Natural killer cell treated with Interleukin-12 subunit alpha and Interleukin-12 subunit beta and Interleukin-15 and Interleukin-18, amount 100 ng/mL, for 72 hours (primary cell): ENCODE results near the gene OR4N2. TPM values are rescaled to one million over a fixed set of nuclear protein-coding genes. Genes with fewer than 3 reads are reported as not detected.
A peak's percentile ranks its signal among the peaks of the same experiment; 100 is the strongest.
"Not testable (repeated sequence)": the region's sequence is repeated elsewhere in the genome, so short reads cannot be mapped to it uniquely, and the experiment has no call there.

Experiments
- ATAC-seq, 2 donors: fragments of 150-1000 bp; cut with Tn5 transposase in 1 of 2; sonication (Bioruptor Pico), chemical (Tn5 transposase) in 1 of 2; 2 replicates each; pipeline ENCODE4 v1.10.0; 2021
- DNase-seq: peaks from one replicate; pipeline ENCODE4 v3.0.0; 2022; ENCODE audit warnings: low spot score
- H3K27ac Mint-ChIP-seq, 2 donors: 1 replicate in 1 of 2; 2 replicates in 1 of 2; pipeline ENCODE4 v1.8.0; 2022; ENCODE audit warnings: mixed read lengths in 2 of 2, mild to moderate bottlenecking in 1 of 2, moderate library complexity in 1 of 2
- H3K27me3 Mint-ChIP-seq, 2 donors: 1 replicate in 1 of 2; 2 replicates in 1 of 2; pipeline ENCODE4 v1.8.0; 2022; ENCODE audit warnings: mixed read lengths in 2 of 2
- H3K36me3 Mint-ChIP-seq: one replicate; pipeline ENCODE4 v1.8.0; 2022; ENCODE audit warnings: mixed read lengths
- H3K4me1 Mint-ChIP-seq, 2 donors: 1 replicate in 1 of 2; 2 replicates in 1 of 2; pipeline ENCODE4 v1.8.0; 2022; ENCODE audit warnings: low read depth in 2 of 2, mixed read lengths in 2 of 2, mild to moderate bottlenecking in 1 of 2
- H3K4me3 Mint-ChIP-seq: one replicate; pipeline ENCODE4 v1.8.0; 2022; ENCODE audit warnings: mixed read lengths
- H3K9me3 Mint-ChIP-seq: 2 replicates; pipeline ENCODE4 v1.8.0; 2022; ENCODE audit warnings: mixed read lengths
- total RNA-seq, 2 donors: library from RNA; stranded (reverse); gene quantifications; one replicate each; pipeline ENCODE4 v1.2.3, GENCODE V29; 2022

Gene OR4N2
- total RNA-seq, 2 donors from 2014 or later: not detected

DNA sequence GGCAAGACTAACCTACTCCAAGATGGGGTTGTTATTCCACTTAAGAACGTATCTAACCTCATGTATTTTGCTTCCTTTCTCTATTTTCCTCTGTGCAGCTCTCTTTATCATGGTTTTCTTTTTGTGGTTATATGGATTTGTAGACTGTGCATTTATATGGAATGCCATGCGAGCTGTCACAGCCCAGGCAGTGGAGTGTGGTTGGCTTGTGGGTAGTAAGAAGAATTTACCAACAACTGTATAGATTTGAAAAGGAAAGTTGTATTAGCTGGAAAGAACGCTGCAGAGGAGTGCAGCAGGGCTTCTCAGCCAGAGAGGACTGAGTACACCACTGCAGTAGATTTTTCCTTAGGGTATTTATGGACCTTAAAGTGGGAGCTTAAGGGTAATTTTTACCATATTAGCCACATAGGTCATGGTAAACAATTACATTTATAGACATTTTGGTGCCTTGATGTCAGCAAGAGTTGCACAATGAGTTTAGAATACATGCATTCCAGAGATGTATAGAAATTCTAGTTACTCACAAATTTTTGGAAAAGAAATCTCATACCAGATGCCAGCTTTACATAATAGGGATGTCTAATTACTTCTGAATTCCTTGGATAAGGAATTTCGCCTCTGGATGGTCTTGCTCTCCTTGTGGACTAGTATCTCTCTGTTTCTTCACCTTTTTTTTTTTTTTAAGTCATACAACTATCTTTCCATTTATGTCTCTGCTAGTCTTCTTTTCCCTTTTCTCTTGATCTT is 9.8 kb downstream of the OR4N2 start:
- H3K27me3 Mint-ChIP-seq, ATAC-seq, H3K4me3 Mint-ChIP-seq, H3K4me1 Mint-ChIP-seq, H3K27ac Mint-ChIP-seq, DNase-seq, H3K36me3 Mint-ChIP-seq: not testable (repeated sequence)
- peaks cover 10% of the 10 kb centered on the region for H3K9me3 Mint-ChIP-seq

DNA sequence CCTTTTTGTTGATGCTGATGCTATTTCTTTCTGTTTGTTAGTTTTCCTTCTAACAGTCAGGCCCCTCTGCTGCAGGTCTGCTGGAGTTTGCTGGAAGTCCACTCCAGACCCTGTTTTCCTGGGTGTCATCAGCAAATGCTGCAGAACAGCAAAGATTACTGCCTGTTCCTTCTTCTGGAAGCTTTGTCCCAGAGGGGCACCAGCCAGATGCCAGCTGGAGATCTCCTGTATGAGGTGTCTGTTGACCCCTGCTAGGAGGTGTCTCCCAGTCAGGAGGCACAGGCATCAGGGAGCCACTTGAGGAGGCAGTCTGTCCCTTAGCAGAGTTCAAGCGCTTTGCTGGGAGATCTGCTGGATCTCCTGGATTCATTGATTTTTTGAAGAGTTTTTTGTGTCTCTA is 16.3 kb downstream of the OR4N2 start:
- peaks cover 11% of the 10 kb centered on the region for H3K9me3 Mint-ChIP-seq
- H3K4me1 Mint-ChIP-seq, H3K36me3 Mint-ChIP-seq, H3K27ac Mint-ChIP-seq, ATAC-seq, H3K4me3 Mint-ChIP-seq, H3K27me3 Mint-ChIP-seq, DNase-seq: not testable (repeated sequence)

DNA sequence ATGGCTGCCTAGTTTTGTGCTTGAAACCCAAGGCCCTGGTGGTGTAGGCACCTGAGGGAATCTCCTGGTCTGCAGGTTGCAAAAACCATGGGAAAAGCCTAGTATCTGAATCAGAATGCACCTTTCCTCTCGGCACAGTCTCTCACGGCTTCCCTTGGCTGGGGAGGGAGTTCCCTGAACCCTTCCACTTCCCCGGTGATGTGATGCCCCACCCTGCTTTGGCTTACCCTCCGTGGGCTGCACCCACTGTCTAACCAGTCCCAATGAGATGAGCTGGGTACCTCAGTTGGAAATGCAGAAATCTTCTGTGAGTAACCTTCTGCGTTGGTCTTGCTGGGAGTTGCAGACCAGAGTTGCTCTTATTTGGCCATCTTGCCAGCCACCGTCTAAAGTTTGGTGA is 17.4 kb downstream of the OR4N2 start:
- not testable (repeated sequence) for H3K4me3 Mint-ChIP-seq, H3K27ac Mint-ChIP-seq, DNase-seq, H3K27me3 Mint-ChIP-seq, ATAC-seq, H3K36me3 Mint-ChIP-seq, H3K4me1 Mint-ChIP-seq
- peaks cover 11% of the 10 kb centered on the region for H3K9me3 Mint-ChIP-seq

DNA sequence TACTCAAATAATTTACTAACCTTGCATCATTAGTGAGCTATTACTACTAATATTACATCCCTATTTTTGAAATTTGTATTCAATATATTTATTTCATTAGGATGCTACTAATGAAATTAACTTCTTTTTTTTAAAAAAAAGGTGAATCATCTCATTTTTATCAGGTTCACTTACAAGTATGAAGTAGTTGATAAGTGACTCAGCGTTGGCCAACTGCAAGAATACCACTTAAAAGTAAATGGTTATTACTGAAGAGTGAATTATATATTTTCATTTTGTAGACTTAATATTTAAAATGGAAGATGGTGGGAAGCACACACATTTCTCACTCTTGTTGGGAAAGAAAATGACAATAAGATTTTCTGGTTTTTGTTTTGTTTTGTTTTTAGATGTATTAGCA is 19.6 kb downstream of the OR4N2 start:
- H3K27me3 Mint-ChIP-seq: no peaks in the 10 kb centered on the region

DNA sequence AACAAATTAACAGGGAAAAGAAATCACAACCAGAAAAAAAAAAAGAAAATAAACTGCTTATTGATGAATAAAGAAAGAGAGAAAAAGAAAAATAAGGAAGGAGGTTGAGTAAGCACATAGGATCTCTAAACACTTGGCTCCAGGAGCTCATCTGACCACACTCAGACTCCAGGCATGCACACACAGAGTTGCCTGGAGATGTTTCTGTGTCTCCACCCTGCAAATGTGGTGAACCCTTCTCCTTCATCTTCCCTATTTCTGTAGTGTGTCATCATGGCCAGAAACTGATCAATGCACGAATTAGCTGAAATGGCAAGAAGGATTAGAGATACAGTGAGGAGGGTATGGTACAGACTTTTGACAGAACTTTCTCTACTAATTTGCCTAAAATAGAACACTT is 20.2 kb downstream of the OR4N2 start:
- DNase-seq (no peak), ATAC-seq (no peak)
- H3K27ac Mint-ChIP-seq: no peak overlapping the region
- H3K27me3 Mint-ChIP-seq: no peaks in the 10 kb centered on the region
- H3K4me3 Mint-ChIP-seq: no peak overlapping the region
- no peaks in the 10 kb centered on the region for H3K4me1 Mint-ChIP-seq
- peaks cover 11% of the 10 kb centered on the region for H3K9me3 Mint-ChIP-seq
- peaks cover 5% of the 10 kb centered on the region for H3K36me3 Mint-ChIP-seq

More for the DNA sequence above, 19.6 kb downstream of the OR4N2 start:
- no peaks in the 10 kb centered on the region for H3K4me1 Mint-ChIP-seq
- no peak overlapping the region for H3K4me3 Mint-ChIP-seq
- ATAC-seq (no peak), DNase-seq (no peak)
- H3K27ac Mint-ChIP-seq: no peak overlapping the region
- peaks cover 11% of the 10 kb centered on the region for H3K9me3 Mint-ChIP-seq
- H3K36me3 Mint-ChIP-seq: peaks cover 5% of the 10 kb centered on the region

DNA sequence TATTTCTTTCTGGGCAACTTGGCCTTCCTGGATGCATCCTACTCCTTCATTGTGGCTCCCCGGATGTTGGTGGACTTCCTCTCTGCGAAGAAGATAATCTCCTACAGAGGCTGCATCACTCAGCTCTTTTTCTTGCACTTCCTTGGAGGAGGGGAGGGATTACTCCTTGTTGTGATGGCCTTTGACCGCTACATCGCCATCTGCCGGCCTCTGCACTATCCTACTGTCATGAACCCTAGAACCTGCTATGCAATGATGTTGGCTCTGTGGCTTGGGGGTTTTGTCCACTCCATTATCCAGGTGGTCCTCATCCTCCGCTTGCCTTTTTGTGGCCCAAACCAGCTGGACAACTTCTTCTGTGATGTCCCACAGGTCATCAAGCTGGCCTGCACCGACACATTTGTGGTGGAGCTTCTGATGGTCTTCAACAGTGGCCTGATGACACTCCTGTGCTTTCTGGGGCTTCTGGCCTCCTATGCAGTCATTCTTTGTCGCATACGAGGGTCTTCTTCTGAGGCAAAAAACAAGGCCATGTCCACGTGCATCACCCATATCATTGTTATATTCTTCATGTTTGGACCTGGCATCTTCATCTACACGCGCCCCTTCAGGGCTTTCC is 24.2 kb downstream of the OR4N2 start:
- not testable (repeated sequence) for H3K27me3 Mint-ChIP-seq

DNA sequence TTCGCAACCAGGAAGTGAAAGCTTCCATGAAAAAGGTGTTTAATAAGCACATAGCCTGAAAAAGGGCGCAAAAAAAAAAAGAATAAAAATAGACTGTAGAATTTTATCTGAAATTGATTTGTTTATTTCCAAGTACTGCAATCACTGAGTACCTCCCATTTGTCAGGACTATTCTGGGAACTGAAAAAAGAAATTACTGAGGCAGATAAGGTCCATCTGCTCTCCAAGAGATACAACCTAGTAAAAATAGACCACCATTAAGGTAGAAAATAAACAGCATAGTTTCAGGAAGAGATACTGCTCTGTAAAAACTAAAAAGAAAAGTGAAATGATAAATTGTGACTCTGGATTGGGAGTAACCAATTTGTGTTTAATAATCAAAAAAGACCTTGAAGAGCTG is 24.7 kb downstream of the OR4N2 start:
- no peak for DNase-seq
- H3K27me3 Mint-ChIP-seq: no peaks in the 10 kb centered on the region
- ATAC-seq: no peak
- peaks cover 7% of the 10 kb centered on the region for H3K9me3 Mint-ChIP-seq
- no peaks in the 10 kb centered on the region for H3K36me3 Mint-ChIP-seq
- no peak overlapping the region for H3K27ac Mint-ChIP-seq
- no peak overlapping the region for H3K4me3 Mint-ChIP-seq
- H3K4me1 Mint-ChIP-seq: no peaks in the 10 kb centered on the region

More for the DNA sequence above, 24.2 kb downstream of the OR4N2 start:
- H3K36me3 Mint-ChIP-seq, H3K4me1 Mint-ChIP-seq, H3K9me3 Mint-ChIP-seq, DNase-seq, H3K4me3 Mint-ChIP-seq, ATAC-seq, H3K27ac Mint-ChIP-seq: not testable (repeated sequence)

DNA sequence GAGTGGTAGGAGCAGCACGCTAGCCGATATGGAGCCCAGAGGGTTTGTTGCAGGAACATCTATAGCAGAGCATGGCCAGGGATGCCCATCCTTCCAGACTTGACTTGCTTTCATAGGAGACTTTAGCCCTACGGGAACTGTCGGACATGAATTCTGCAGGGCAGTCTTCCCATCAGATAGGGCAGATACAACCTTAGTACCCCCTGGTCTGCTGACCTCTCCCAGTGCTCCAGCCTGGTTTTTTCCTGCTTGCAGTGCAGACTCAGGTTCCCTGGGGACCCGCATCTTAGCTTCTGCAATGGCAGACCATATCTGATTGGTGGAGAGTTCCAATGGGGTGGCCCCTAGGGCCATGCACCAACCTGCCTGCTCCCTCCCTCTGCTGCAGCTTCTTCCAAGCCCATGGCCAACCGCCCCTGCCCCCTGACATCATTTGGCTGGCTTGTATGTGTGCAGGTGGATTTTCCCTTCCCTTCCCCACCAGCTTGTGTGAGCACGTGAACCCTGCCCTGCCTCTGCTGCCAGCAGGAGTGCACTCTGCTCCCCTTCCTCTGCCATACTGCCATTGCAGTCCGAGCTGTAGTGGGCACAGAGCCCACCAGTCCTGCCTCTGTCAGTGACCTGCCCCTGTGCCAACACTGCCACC is 30.8 kb downstream of the OR4N2 start:
- not testable (repeated sequence) for H3K36me3 Mint-ChIP-seq, H3K27ac Mint-ChIP-seq, H3K27me3 Mint-ChIP-seq, DNase-seq, H3K4me3 Mint-ChIP-seq, H3K4me1 Mint-ChIP-seq
- ATAC-seq: peak in 1 of 2 donors; percentile 17
- peaks cover 11% of the 10 kb centered on the region for H3K9me3 Mint-ChIP-seq

DNA sequence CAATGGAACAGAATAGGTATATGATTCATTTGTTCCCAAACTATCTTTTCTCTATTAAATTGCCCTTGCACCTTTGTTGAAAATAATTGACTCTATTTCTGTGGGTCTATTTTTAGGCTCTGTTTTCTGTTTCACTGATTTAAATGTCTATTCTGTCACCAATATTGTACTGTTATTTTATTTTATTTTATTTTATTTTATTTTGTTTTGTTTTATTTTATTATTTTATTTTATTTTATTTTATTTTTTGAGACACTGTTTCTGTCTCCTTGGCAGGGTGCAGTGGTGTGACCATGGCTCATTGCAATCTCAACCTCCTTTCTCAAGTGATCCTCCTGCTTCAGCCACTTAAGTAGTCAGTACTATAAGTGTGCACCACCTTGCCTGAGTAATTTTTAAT is 34.9 kb downstream of the OR4N2 start:
- Mint-ChIP-seq H3K4me1 (no peaks in the 10 kb centered on the region), H3K4me3 (no peak overlapping the region), H3K36me3 (no peaks in the 10 kb centered on the region), H3K27ac (no peak overlapping the region), H3K27me3 (no peaks in the 10 kb centered on the region), H3K9me3 (peaks cover 3% of the 10 kb centered on the region)
- ATAC-seq (no peak), DNase-seq (no peak)

DNA sequence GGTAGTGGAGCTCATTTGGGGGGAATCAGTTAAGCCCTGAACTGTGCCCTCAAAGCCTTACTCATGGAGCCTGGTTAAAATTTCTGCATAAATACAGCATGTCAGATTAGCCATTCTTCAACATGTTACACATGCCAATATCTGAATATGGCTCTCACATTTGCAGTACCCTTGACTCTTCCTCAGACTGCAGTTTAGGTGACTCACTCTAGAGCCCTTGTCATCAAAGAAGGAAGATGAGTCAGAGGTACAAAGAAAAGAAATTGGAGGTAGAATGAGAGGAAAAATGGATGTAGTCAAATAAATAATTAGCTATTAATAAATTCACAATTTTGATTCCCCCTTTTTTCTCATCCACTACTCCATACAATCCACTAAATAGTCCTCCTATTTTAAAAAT is 47.8 kb downstream of the OR4N2 start:
- H3K27me3 Mint-ChIP-seq: peaks cover 0 to 8% of the 10 kb centered on the region in 2 donors
- DNase-seq: no peak
- H3K27ac Mint-ChIP-seq: no peak overlapping the region
- peaks cover 17% of the 10 kb centered on the region for H3K9me3 Mint-ChIP-seq
- H3K36me3 Mint-ChIP-seq: no peaks in the 10 kb centered on the region
- H3K4me1 Mint-ChIP-seq: no peaks in the 10 kb centered on the region
- H3K4me3 Mint-ChIP-seq: no peak overlapping the region
- no peak for ATAC-seq

DNA sequence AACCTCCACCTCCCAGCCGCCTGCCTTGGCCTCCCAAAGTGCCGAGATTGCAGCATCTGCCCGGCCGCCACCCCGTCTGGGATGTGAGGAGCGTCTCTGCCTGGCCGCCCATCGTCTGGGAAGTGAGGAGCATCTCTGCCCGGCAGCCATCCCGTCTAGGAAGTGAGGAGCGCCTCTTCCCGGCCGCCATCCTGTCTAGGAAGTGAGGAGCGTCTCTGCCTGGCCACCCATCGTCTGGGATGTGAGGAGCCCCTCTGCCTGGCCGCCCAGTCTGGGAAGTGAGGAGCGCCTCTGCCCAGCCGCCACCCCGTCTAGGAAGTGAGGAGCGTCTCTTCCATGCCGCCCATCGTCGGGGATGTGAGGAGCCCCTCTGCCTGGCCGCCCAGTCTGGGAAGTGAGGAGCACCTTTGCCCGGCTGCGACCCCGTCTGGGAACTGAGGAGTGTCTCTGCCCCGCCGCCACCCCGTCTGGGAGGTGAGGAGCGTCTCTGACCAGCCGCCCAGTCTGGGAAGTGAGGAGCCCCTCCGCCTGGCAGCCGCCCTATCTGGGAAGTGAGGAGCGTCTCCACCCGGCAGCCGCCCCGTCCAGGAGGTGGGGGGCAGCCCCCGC is 62.6 kb downstream of the OR4N2 start:
- not testable (repeated sequence) for ATAC-seq, H3K9me3 Mint-ChIP-seq

DNA sequence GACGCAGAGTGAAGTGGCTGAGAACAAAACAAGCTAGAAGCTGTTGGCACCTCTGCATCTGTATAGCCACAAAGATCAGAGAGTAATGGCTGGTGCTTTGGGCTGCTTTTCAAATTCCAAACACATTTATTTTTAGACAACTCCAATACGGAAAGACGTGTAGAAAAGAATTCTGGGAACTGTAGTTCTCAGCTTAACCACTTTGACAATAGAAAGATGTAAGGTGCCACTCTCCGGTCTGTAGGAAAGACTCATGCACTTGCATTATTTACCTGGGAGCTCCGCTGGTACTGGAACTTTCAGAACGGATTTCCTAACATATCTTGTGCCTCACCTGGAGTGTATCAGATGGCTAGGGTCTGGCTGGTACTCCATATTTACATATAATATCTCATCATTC is 69.6 kb downstream of the OR4N2 start:
- Mint-ChIP-seq H3K27me3 (no peaks in the 10 kb centered on the region), H3K36me3 (no peaks in the 10 kb centered on the region), H3K4me1 (no peaks in the 10 kb centered on the region), H3K27ac (no peak overlapping the region), H3K4me3 (no peak overlapping the region), H3K9me3 (no peaks in the 10 kb centered on the region)
- ATAC-seq (no peak), DNase-seq (no peak)

More for the DNA sequence above, 62.6 kb downstream of the OR4N2 start:
- not testable (repeated sequence) for DNase-seq, H3K36me3 Mint-ChIP-seq, H3K27me3 Mint-ChIP-seq, H3K27ac Mint-ChIP-seq, H3K4me1 Mint-ChIP-seq, H3K4me3 Mint-ChIP-seq

DNA sequence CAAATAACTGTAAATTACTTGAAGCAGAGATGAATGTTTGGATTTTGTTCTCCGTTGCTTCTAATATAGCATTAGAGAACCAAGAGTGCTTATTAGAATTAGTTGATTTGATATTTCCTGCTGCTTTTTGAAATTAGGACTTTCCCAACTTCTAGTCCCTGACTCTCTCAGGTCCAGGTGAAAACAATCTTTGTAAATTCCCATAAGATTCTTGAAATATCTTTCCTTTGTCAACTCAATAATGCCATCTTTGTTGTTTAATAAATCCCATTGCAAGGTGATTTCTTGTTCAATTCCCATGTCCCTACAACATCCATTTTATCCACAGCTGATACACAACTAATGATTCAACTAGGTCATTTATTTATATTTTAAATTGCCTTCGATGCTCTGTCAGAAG is 71.3 kb downstream of the OR4N2 start, which contains the start of gene OR4K2:
OR4K2 (plus strand) TSS at position 301 of the 400 bp plus-strand sequence. CDS start 1,126 bp downstream, outside the sequence.
- H3K9me3 Mint-ChIP-seq: no peaks in the 10 kb centered on the region
- no peaks in the 10 kb centered on the region for H3K27me3 Mint-ChIP-seq
- H3K4me1 Mint-ChIP-seq: no peaks in the 10 kb centered on the region
- DNase-seq (no peak), ATAC-seq (no peak)
- H3K4me3 Mint-ChIP-seq: no peak within 1 kb of the TSS
- H3K36me3 Mint-ChIP-seq: no peaks in the 10 kb centered on the region
- no peak within 1 kb of the TSS for H3K27ac Mint-ChIP-seq
